CD8-positive, alpha-beta memory T cell (primary cell): ENCODE data around the gene KYAT1. TPM values are rescaled to one million over a fixed set of nuclear protein-coding genes. Genes with fewer than 3 reads are reported as not detected.

Source experiments
- CTCF ChIA-PET: fragments of 350-600 bp; sonication (Branson Sonifier 250); formaldehyde crosslinking; loops from one replicate; lab custom pipeline; 2021; ENCODE audit warnings: antibody characterized with exemption; lab: Charles Lee
- POLR2A ChIA-PET: fragments of 350-600 bp; sonication (Branson Sonifier 250); formaldehyde crosslinking; loops from one replicate; lab custom pipeline; 2021; ENCODE audit warnings: antibody characterized with exemption; lab: Charles Lee
- DNase-seq, 5 donors: peaks; one replicate each; pipeline versions ENCODE4 v3.0.0 to v3.0.0-alpha.2; 2020 to 2022; ENCODE audit warnings: mixed read lengths in 1 of 5
- H3K27ac ChIP-seq: one replicate; pipeline ENCODE4 v1.7.0; 2013; ENCODE audit warnings: low read depth, mild to moderate bottlenecking, low read length, moderate library complexity
- H3K27me3 ChIP-seq: 2 replicates; pipeline ENCODE4 v1.7.0; 2013; ENCODE audit warnings: low read length, mild to moderate bottlenecking; ENCODE audit not compliant: insufficient read depth, poor library complexity, severe bottlenecking
- H3K36me3 ChIP-seq: 2 replicates; pipeline ENCODE4 v1.7.0; 2013; ENCODE audit warnings: mild to moderate bottlenecking, low read length, moderate library complexity; ENCODE audit not compliant: insufficient read depth
- H3K4me1 ChIP-seq: 2 replicates; pipeline ENCODE4 v1.7.0; 2013; ENCODE audit warnings: mild to moderate bottlenecking, low read length, moderate library complexity; ENCODE audit not compliant: insufficient read depth
- H3K4me3 ChIP-seq: 2 replicates; pipeline ENCODE4 v1.7.0; 2013; ENCODE audit warnings: mild to moderate bottlenecking, low read length
- H3K9me3 ChIP-seq: 2 replicates; pipeline ENCODE4 v1.7.0; 2013; ENCODE audit warnings: mild to moderate bottlenecking, low read length
- H3K27ac Mint-ChIP-seq, 8 donors: one replicate each; pipeline ENCODE4 v1.8.0; 2020 to 2021; ENCODE audit warnings: mixed read lengths in 8 of 8, mild to moderate bottlenecking in 6 of 8, inconsistent platforms in 3 of 8, moderate library complexity in 3 of 8
- H3K27me3 Mint-ChIP-seq, 2 donors: one replicate each; pipeline ENCODE4 v1.8.0; 2020 to 2021; ENCODE audit warnings: mixed read lengths in 2 of 2, mild to moderate bottlenecking in 1 of 2, moderate library complexity in 1 of 2
- H3K36me3 Mint-ChIP-seq, 3 donors: one replicate each; pipeline ENCODE4 v1.8.0; 2020 to 2021; ENCODE audit warnings: mixed read lengths in 3 of 3, inconsistent platforms in 1 of 3, mild to moderate bottlenecking in 1 of 3
- H3K4me1 Mint-ChIP-seq, 3 donors: one replicate each; pipeline ENCODE4 v1.8.0; 2020 to 2021; ENCODE audit warnings: mixed read lengths in 3 of 3, inconsistent platforms in 1 of 3, mild to moderate bottlenecking in 1 of 3
- H3K4me3 Mint-ChIP-seq, 7 donors: one replicate each; pipeline ENCODE4 v1.8.0; 2020 to 2021; ENCODE audit warnings: mixed read lengths in 7 of 7, mild to moderate bottlenecking in 6 of 7, moderate library complexity in 4 of 7, inconsistent platforms in 2 of 7
- H3K9me3 Mint-ChIP-seq, 5 donors: one replicate each; pipeline ENCODE4 v1.8.0; 2020 to 2022; ENCODE audit warnings: mixed read lengths in 5 of 5, mild to moderate bottlenecking in 3 of 5, moderate library complexity in 2 of 5, inconsistent platforms in 1 of 5
- polyA plus RNA-seq: library from polyadenylated mRNA; unstranded; fragments of 300-500 nt; fragmentation: Illumina TruSeq; gene quantifications from one replicate; pipeline ENCODE4 v1.2.3, GENCODE V29; 2021
- total RNA-seq, 2 experiments: library from RNA; stranded (reverse); gene quantifications; one replicate each; pipeline ENCODE4 v1.2.3, GENCODE V29; 2021

KYAT1 gene
- total and polyA plus RNA-seq, 3 experiments from 2014 or later, result 8.8 to 10.4 (median 8.9) TPM

GRCh38 chr9:128898845-128899565 is 17.3 kb upstream of the KYAT1 start:
- Mint-ChIP-seq H3K4me3 (peak overlapping the region; percentile 10 to 64 (median 57)), H3K4me1 (peaks cover 66 to 89% (median 81%) of the 10 kb centered on the region in 3 donors), H3K27ac (peak overlapping the region; percentile 91 to 98 (median 94)), H3K27me3 (no peaks in the 10 kb centered on the region), H3K36me3 (peaks cover 0 to 25% (median 7%) of the 10 kb centered on the region in 3 donors), H3K9me3 (no peaks in the 10 kb centered on the region)
- POLR2A ChIA-PET, result no interaction called here
- Histone ChIP-seq H3K27ac (peak overlapping the region; percentile 35), H3K27me3 (no peaks in the 10 kb centered on the region), H3K4me1 (peaks cover 98% of the 10 kb centered on the region), H3K4me3 (peak overlapping the region; percentile 10), H3K9me3 (no peaks in the 10 kb centered on the region), H3K36me3 (peaks cover 10% of the 10 kb centered on the region)
- no peak for DNase-seq
- CTCF ChIA-PET, result interaction anchor here (2.2 kb wide), 1 partner anchor 29 kb away, joined by 6 read pairs; no protein-coding TSS in a partner anchor

- H3K27me3 ChIP-seq, result no peaks in the 10 kb centered on the region
- no peak overlapping the region for H3K27ac ChIP-seq
- peak overlapping the region in 4 of 7 donors; percentile 16 to 52 (median 38) for H3K4me3 Mint-ChIP-seq
- POLR2A ChIA-PET, result interaction anchor here (0.7 kb wide), 1 partner anchor 908 kb away, joined by 3 read pairs; no protein-coding TSS in a partner anchor
- no peaks in the 10 kb centered on the region for H3K27me3 Mint-ChIP-seq
- no peaks in the 10 kb centered on the region for H3K9me3 Mint-ChIP-seq
- H3K36me3 ChIP-seq, result peaks cover 14% of the 10 kb centered on the region
- H3K4me3 ChIP-seq, result peak overlapping the region; percentile 10
- no peaks in the 10 kb centered on the region for H3K9me3 ChIP-seq
- DNase-seq, result no peak
- CTCF ChIA-PET, result interaction anchor here (1.2 kb wide), 1 partner anchor 29 kb away, joined by 3 read pairs; no protein-coding TSS in a partner anchor
- peaks cover 0 to 29% (median 9%) of the 10 kb centered on the region in 3 donors for H3K36me3 Mint-ChIP-seq
- H3K4me1 ChIP-seq, result peaks cover 99% of the 10 kb centered on the region
- H3K4me1 Mint-ChIP-seq, result peaks cover 67 to 88% (median 81%) of the 10 kb centered on the region in 3 donors
- peak overlapping the region; percentile 74 to 98 (median 92) for H3K27ac Mint-ChIP-seq
Observed at GRCh38 chr9:128898382-128898781, 16.6 kb upstream of the KYAT1 start.

GRCh38 chr9:128895556-128895955 is 13.8 kb upstream of the KYAT1 start:
- no peak for DNase-seq
- Histone ChIP-seq H3K4me3 (no peak overlapping the region), H3K27ac (no peak overlapping the region), H3K9me3 (no peaks in the 10 kb centered on the region), H3K27me3 (no peaks in the 10 kb centered on the region), H3K4me1 (peaks cover 93% of the 10 kb centered on the region), H3K36me3 (peaks cover 23% of the 10 kb centered on the region)
- Mint-ChIP-seq H3K36me3 (peaks cover 0 to 42% (median 11%) of the 10 kb centered on the region in 3 donors), H3K27me3 (no peaks in the 10 kb centered on the region), H3K4me3 (peak overlapping the region in 1 of 7 donors; percentile 41), H3K4me1 (peaks cover 60 to 84% (median 70%) of the 10 kb centered on the region in 3 donors), H3K27ac (peak overlapping the region; percentile 62 to 91 (median 74)), H3K9me3 (no peaks in the 10 kb centered on the region)
- ChIA-PET POLR2A (interaction anchor here (0.6 to 1.2 kb wide), 3 partner anchors 13 to 1466 kb away, joined by 3 to 4 read pairs (median 3); partner anchors contain the start of genes KYAT1 and LRRC8A), CTCF (no interaction called here)

- peaks cover 55 to 78% (median 62%) of the 10 kb centered on the region in 3 donors for H3K4me1 Mint-ChIP-seq
- H3K27ac ChIP-seq, result no peak overlapping the region
- H3K4me1 ChIP-seq, result peaks cover 85% of the 10 kb centered on the region
Observed at GRCh38 chr9:128894764-128895163, 13.0 kb upstream of the KYAT1 start.

GRCh38 chr9:128893354-128893753 is 11.6 kb upstream of the KYAT1 start:
- H3K27ac Mint-ChIP-seq, result peak overlapping the region in 6 of 8 donors; percentile 43 to 84 (median 74)
- no peaks in the 10 kb centered on the region for H3K27me3 Mint-ChIP-seq
- H3K36me3 ChIP-seq, result peaks cover 23% of the 10 kb centered on the region
- CTCF ChIA-PET, result interaction anchor here (1.9 kb wide), 1 partner anchor 35 kb away, joined by 4 read pairs; no protein-coding TSS in a partner anchor
- no peaks in the 10 kb centered on the region for H3K9me3 Mint-ChIP-seq
- POLR2A ChIA-PET, result no interaction called here
- H3K27me3 ChIP-seq, result no peaks in the 10 kb centered on the region
- peaks cover 71% of the 10 kb centered on the region for H3K4me1 ChIP-seq
- H3K4me3 Mint-ChIP-seq, result peak overlapping the region in 4 of 7 donors; percentile 23 to 58 (median 36)
- H3K4me1 Mint-ChIP-seq, result peaks cover 51 to 72% (median 55%) of the 10 kb centered on the region in 3 donors
- H3K36me3 Mint-ChIP-seq, result peaks cover 0 to 56% (median 17%) of the 10 kb centered on the region in 3 donors
- no peak overlapping the region for H3K4me3 ChIP-seq
- H3K27ac ChIP-seq, result no peak overlapping the region
- no peak for DNase-seq
- no peaks in the 10 kb centered on the region for H3K9me3 ChIP-seq

More at GRCh38 chr9:128894764-128895163, 13.0 kb upstream of the KYAT1 start:
- POLR2A ChIA-PET, result interaction anchor here (0.9 kb wide), 1 partner anchor 11 kb away, joined by 3 read pairs; no protein-coding TSS in a partner anchor
- Mint-ChIP-seq H3K4me3 (peak overlapping the region in 5 of 7 donors; percentile 6 to 65 (median 30)), H3K36me3 (peaks cover 0 to 49% (median 13%) of the 10 kb centered on the region in 3 donors), H3K9me3 (no peaks in the 10 kb centered on the region), H3K27me3 (no peaks in the 10 kb centered on the region), H3K27ac (peak overlapping the region; percentile 54 to 97 (median 80))
- H3K27me3 ChIP-seq, result no peaks in the 10 kb centered on the region
- DNase-seq, result no peak
- peaks cover 23% of the 10 kb centered on the region for H3K36me3 ChIP-seq
- no peaks in the 10 kb centered on the region for H3K9me3 ChIP-seq
- CTCF ChIA-PET, result interaction anchor here (1.9 kb wide), 1 partner anchor 34 kb away, joined by 4 read pairs; no protein-coding TSS in a partner anchor
- no peak overlapping the region for H3K4me3 ChIP-seq

GRCh38 chr9:128892221-128892921 is 10.6 kb upstream of the KYAT1 start:
- peaks cover 0 to 61% (median 17%) of the 10 kb centered on the region in 3 donors for H3K36me3 Mint-ChIP-seq
- H3K4me1 ChIP-seq, result peaks cover 61% of the 10 kb centered on the region
- POLR2A ChIA-PET, result interaction anchor here (0.6 kb wide), 1 partner anchor 34 kb away, joined by 3 read pairs; no protein-coding TSS in a partner anchor

More at GRCh38 chr9:128892221-128892921, 10.6 kb upstream of the KYAT1 start:
- no peaks in the 10 kb centered on the region for H3K9me3 ChIP-seq
- peak overlapping the region in 4 of 8 donors; percentile 27 to 81 (median 60) for H3K27ac Mint-ChIP-seq
- peak overlapping the region; percentile 24 for H3K27ac ChIP-seq
- H3K4me1 Mint-ChIP-seq, result peaks cover 50 to 75% (median 54%) of the 10 kb centered on the region in 3 donors
- peak in 3 of 5 donors; percentile 10 to 63 (median 22) for DNase-seq
- H3K36me3 ChIP-seq, result peaks cover 22% of the 10 kb centered on the region
- no peaks in the 10 kb centered on the region for H3K9me3 Mint-ChIP-seq
- no peaks in the 10 kb centered on the region for H3K27me3 ChIP-seq
- no peak overlapping the region for H3K4me3 Mint-ChIP-seq
- H3K27me3 Mint-ChIP-seq, result no peaks in the 10 kb centered on the region
- H3K4me3 ChIP-seq, result no peak overlapping the region
- CTCF ChIA-PET, result interaction anchor here (1.4 kb wide), 1 partner anchor 35 kb away, joined by 4 read pairs; no protein-coding TSS in a partner anchor
